Kidney (tissue), 14 donors: ENCODE measurements around the gene MAD1L1. TPM values are rescaled to one million over a fixed set of nuclear protein-coding genes. Genes with fewer than 3 reads are reported as not detected.

Source experiments
- DNase-seq, 5 donors: peaks; one replicate each; pipeline ENCODE4 v3.0.0-alpha.2; 2013 to 2020
- FAIRE-seq: peaks from 2 replicates; lab custom pipeline; 2012; peaks lifted over from hg19 to GRCh38; lab: Jason Lieb, UNC
- H3K27ac ChIP-seq, 2 donors: one replicate each; pipeline ENCODE4 v1.7.0; 2013; ENCODE audit warnings: low read depth in 2 of 2, low read length in 2 of 2, inconsistent platforms in 1 of 2
- H3K27me3 ChIP-seq: one replicate; pipeline ENCODE4 v1.7.1; 2013; ENCODE audit warnings: low read length, inconsistent platforms; ENCODE audit not compliant: control insufficient read depth, insufficient read depth
- H3K36me3 ChIP-seq, 3 donors: one replicate each; pipeline versions ENCODE4 v1.7.0 to v1.7.1; 2013; ENCODE audit warnings: low read length in 3 of 3, control low read depth in 1 of 3, inconsistent platforms in 1 of 3; ENCODE audit not compliant: insufficient read depth in 3 of 3, control insufficient read depth in 2 of 3
- H3K4me1 ChIP-seq, 3 donors: one replicate each; pipeline versions ENCODE4 v1.7.0 to v1.7.1; 2013; ENCODE audit warnings: low read length in 3 of 3, inconsistent platforms in 1 of 3, low read depth in 1 of 3; ENCODE audit not compliant: control insufficient read depth in 2 of 3, insufficient read depth in 2 of 3
- H3K4me3 ChIP-seq, 3 donors: one replicate each; pipeline versions ENCODE4 v1.7.0 to v1.8.1; 2013; ENCODE audit warnings: low read length in 3 of 3, control low read depth in 1 of 3, inconsistent platforms in 1 of 3
- H3K9ac ChIP-seq, 3 donors: one replicate each; pipeline versions ENCODE4 v1.7.0 to v1.7.1; 2013; ENCODE audit warnings: low read length in 3 of 3, control low read depth in 1 of 3, inconsistent platforms in 1 of 3
- H3K9me3 ChIP-seq, 3 donors: one replicate each; pipeline versions ENCODE4 v1.7.0 to v1.7.1; 2013; ENCODE audit warnings: low read length in 3 of 3, control low read depth in 1 of 3, inconsistent platforms in 1 of 3; ENCODE audit not compliant: control insufficient read depth in 2 of 3, insufficient read depth in 1 of 3
- intact Hi-C: fragments of 100-400 bp; cut with DNase I; formaldehyde crosslinking; loops from one replicate; pipeline ENCODE4 v1.11.1; 2022
- polyA plus RNA-seq: library from polyadenylated mRNA; stranded (reverse); fragments of 350-450 nt; fragmentation: Illumina TruSeq; extraction: RNeasy Lipid Tissue Mini Kit (QIAGEN cat#74804); gene quantifications from one replicate; pipeline ENCODE4 v1.2.3, GENCODE V29; 2014; ENCODE audit warnings: low read depth, low replicate concordance; ENCODE audit not compliant: insufficient read depth
- total RNA-seq: library from RNA; stranded (reverse); fragmentation: NEBNext Ultra II Directional; extraction: Animal tissue kit (Norgen Biotek cat#: 25700); gene quantifications from one replicate; pipeline ENCODE4 v1.2.1, GENCODE V29; 2021
- TF ChIP-seq, protein P1 (sequence below): IDR thresholded peaks from 3 replicates; pipeline ENCODE4 v1.5.1; 2012; ENCODE audit warnings: mild to moderate bottlenecking, moderate library complexity, borderline replicate concordance; ENCODE audit not compliant: insufficient read depth; ENCODE audit errors: extremely low read depth
- donor health status: control.
- donor health status: control.
- donor health status: control.
- donor health status: control.
- donor health status: control.
- donor health status: DM: yes; HTN: yes; CAD: no.
- donor health status: Normal renal cell carcinoma (clear cell type).

The MAD1L1 gene
- total and polyA plus RNA-seq, 2 donors from 2014 or later: 33.2 to 45.2 TPM

DNA sequence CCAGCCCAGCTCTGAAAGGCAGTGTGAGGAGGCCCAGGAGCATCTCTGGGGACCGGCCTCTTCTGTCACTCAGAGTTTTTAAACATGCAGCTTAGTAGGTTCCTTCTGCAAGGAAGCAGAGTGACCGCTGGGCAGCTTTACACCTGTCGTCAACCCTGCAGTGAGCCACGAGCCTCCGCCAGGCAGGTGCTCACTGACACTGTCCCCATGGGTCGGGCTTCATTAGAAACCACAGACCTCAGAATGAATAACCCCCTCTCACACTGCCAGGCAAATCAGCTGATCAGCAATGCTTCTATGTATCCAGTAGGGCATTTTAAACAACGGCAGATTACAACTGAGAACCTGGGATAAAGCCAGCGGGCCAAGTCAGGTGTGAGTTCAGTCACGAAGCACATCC lies 106.1 kb downstream of the MAD1L1 start:
- TF ChIP-seq, protein P1, sequence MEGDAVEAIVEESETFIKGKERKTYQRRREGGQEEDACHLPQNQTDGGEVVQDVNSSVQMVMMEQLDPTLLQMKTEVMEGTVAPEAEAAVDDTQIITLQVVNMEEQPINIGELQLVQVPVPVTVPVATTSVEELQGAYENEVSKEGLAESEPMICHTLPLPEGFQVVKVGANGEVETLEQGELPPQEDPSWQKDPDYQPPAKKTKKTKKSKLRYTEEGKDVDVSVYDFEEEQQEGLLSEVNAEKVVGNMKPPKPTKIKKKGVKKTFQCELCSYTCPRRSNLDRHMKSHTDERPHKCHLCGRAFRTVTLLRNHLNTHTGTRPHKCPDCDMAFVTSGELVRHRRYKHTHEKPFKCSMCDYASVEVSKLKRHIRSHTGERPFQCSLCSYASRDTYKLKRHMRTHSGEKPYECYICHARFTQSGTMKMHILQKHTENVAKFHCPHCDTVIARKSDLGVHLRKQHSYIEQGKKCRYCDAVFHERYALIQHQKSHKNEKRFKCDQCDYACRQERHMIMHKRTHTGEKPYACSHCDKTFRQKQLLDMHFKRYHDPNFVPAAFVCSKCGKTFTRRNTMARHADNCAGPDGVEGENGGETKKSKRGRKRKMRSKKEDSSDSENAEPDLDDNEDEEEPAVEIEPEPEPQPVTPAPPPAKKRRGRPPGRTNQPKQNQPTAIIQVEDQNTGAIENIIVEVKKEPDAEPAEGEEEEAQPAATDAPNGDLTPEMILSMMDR: no peak

DNA sequence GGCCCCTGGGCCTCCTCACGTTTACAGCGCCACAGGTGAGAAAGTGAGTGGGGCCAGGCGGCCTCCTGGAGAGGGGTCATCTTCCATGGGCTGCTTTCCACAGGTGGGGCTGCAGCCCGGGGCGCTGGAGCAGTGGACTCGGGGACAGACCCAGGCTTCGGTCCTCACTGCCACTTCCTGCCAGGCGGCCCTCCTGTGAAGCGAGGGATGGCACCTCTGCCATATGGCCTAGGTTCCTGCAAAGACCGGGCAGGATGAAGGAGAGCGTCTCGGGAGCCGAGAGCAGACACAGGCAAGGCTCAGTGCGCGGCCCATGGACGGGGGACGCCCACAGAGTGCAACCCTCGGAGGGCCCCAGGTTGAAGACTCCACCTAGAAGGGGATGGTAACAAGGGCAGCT lies 106.8 kb downstream of the MAD1L1 start:
- no peaks in the 10 kb centered on the region for H3K36me3 ChIP-seq
- TF ChIP-seq, protein P1: no peak

More for the DNA sequence above, 106.1 kb downstream of the MAD1L1 start:
- H3K27ac ChIP-seq: no peak overlapping the region
- no peaks in the 10 kb centered on the region for H3K27me3 ChIP-seq
- intact Hi-C loops: no loop called here
- no peaks in the 10 kb centered on the region for H3K36me3 ChIP-seq
- no peak for FAIRE-seq
- no peak overlapping the region for H3K9ac ChIP-seq
- no peak overlapping the region for H3K4me3 ChIP-seq
- no peaks in the 10 kb centered on the region for H3K9me3 ChIP-seq
- DNase-seq: no peak
- no peaks in the 10 kb centered on the region for H3K4me1 ChIP-seq

GRCh38 chr7:2124604-2125345 lies 108.0 kb downstream of the MAD1L1 start:
- Histone ChIP-seq H3K4me3 (no peak overlapping the region), H3K9me3 (no peaks in the 10 kb centered on the region), H3K4me1 (no peaks in the 10 kb centered on the region), H3K9ac (no peak overlapping the region), H3K27me3 (no peaks in the 10 kb centered on the region), H3K27ac (no peak overlapping the region), H3K36me3 (no peaks in the 10 kb centered on the region)
- no peak for FAIRE-seq
- DNase-seq: no peak
- intact Hi-C loops: no loop called here
- TF ChIP-seq, protein P1: no peak

More for the DNA sequence above, 106.8 kb downstream of the MAD1L1 start:
- Histone ChIP-seq H3K9ac (no peak overlapping the region), H3K4me1 (no peaks in the 10 kb centered on the region), H3K9me3 (no peaks in the 10 kb centered on the region), H3K4me3 (no peak overlapping the region), H3K27ac (no peak overlapping the region), H3K27me3 (no peaks in the 10 kb centered on the region)
- no peak for FAIRE-seq
- intact Hi-C loops: no loop called here
- DNase-seq: no peak

GRCh38 chr7:2123916-2124315 lies 108.8 kb downstream of the MAD1L1 start:
- no peaks in the 10 kb centered on the region for H3K36me3 ChIP-seq
- H3K4me3 ChIP-seq: no peak overlapping the region
- TF ChIP-seq, protein P1: no peak
- no peak for DNase-seq
- no peaks in the 10 kb centered on the region for H3K27me3 ChIP-seq
- no peaks in the 10 kb centered on the region for H3K4me1 ChIP-seq
- no peak overlapping the region for H3K27ac ChIP-seq
- no peak overlapping the region for H3K9ac ChIP-seq
- intact Hi-C loops: no loop called here
- H3K9me3 ChIP-seq: no peaks in the 10 kb centered on the region
- FAIRE-seq: no peak
